Naive thymus-derived CD8-positive, alpha-beta T cell (primary cell): Measurements from ENCODE around the gene LEAP2. TPM values are rescaled to one million over a fixed set of nuclear protein-coding genes. Genes with fewer than 3 reads are reported as not detected.
A peak's percentile ranks its signal among the peaks of the same experiment; 100 is the strongest.
"Not testable (repeated sequence)": the region's sequence is repeated elsewhere in the genome, so short reads cannot be mapped to it uniquely, and the experiment has no call there.

Source experiments
- ATAC-seq, 2 donors: fragments of 150-1000 bp; cut with Tn5 transposase in 1 of 2; sonication (Bioruptor Pico), chemical (Tn5 transposase) in 1 of 2; 1 replicate in 1 of 2; 2 replicates in 1 of 2; pipeline ENCODE4 v1.10.0; 2021; ENCODE audit warnings: mild to moderate bottlenecking in 2 of 2, moderate library complexity in 2 of 2
- POLR2A ChIA-PET: fragments of 350-600 bp; sonication (Branson Sonifier 250); formaldehyde crosslinking; loops from one replicate; lab custom pipeline; 2021; ENCODE audit warnings: antibody characterized with exemption; lab: Charles Lee
- DNase-seq, 10 donors: peaks; one replicate each; pipeline versions ENCODE4 v3.0.0 to v3.0.0-alpha.2; 2020 to 2022
- H3K27ac Mint-ChIP-seq, 10 donors: one replicate each; pipeline ENCODE4 v1.8.0; 2020 to 2022; ENCODE audit warnings: mild to moderate bottlenecking in 10 of 10, mixed read lengths in 10 of 10, moderate library complexity in 4 of 10, inconsistent platforms in 1 of 10
- H3K27me3 Mint-ChIP-seq, 5 donors: one replicate each; pipeline ENCODE4 v1.8.0; 2021 to 2022; ENCODE audit warnings: mixed read lengths in 5 of 5
- H3K36me3 Mint-ChIP-seq, 3 donors: one replicate each; pipeline ENCODE4 v1.8.0; 2020 to 2022; ENCODE audit warnings: mixed read lengths in 3 of 3, mild to moderate bottlenecking in 2 of 3, inconsistent platforms in 1 of 3
- H3K4me1 Mint-ChIP-seq, 4 donors: one replicate each; pipeline ENCODE4 v1.8.0; 2021 to 2022; ENCODE audit warnings: mixed read lengths in 4 of 4
- H3K4me3 Mint-ChIP-seq, 10 donors: one replicate each; pipeline ENCODE4 v1.8.0; 2020 to 2022; ENCODE audit warnings: mild to moderate bottlenecking in 10 of 10, mixed read lengths in 10 of 10, moderate library complexity in 6 of 10, inconsistent platforms in 1 of 10
- H3K9me3 Mint-ChIP-seq, 9 donors: one replicate each; pipeline ENCODE4 v1.8.0; 2020 to 2022; ENCODE audit warnings: mixed read lengths in 9 of 9, mild to moderate bottlenecking in 3 of 9, inconsistent platforms in 1 of 9, moderate library complexity in 1 of 9
- polyA plus RNA-seq, 3 donors: library from polyadenylated mRNA; unstranded; fragments of 300-500 nt; fragmentation: Illumina TruSeq; gene quantifications; one replicate each; pipeline ENCODE4 v1.2.3, GENCODE V29; 2021
- total RNA-seq, 8 experiments: library from RNA in 2 of 8; stranded (reverse) in 2 of 8; gene quantifications; one replicate each; pipeline ENCODE4 v1.2.3 and lab custom pipeline; 2021 to 2026

Gene LEAP2
- total and polyA plus RNA-seq, 5 experiments from 2014 or later, result 0.64 to 6.8 (median 2.1) TPM

DNA sequence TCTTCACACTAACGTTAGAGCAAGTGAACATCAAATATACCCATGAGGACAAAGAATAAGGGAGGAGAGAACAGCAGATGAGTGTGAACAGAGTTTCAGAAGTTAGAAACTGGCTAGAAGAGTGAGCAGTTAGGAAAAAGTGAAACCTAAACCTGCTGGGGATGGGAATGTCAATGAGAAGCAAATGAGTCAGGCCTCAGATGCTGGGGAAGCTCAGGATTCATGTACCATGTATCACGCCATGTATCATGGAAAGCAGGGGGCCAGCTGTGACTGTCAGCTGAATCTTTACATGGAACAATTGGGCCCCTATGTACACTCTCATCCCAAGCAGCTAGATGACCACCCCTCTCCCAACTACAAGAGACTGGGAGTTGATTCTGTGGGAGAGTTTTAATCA, 23.4 kb upstream of the LEAP2 start:
- no peak for DNase-seq
- Mint-ChIP-seq H3K27me3 (peaks cover 0 to 9% (median 4%) of the 10 kb centered on the region in 5 donors), H3K9me3 (no peaks in the 10 kb centered on the region), H3K4me1 (no peaks in the 10 kb centered on the region), H3K36me3 (no peaks in the 10 kb centered on the region), H3K27ac (peak overlapping the region in 1 of 10 donors; percentile 53), H3K4me3 (no peak overlapping the region)
- ATAC-seq, result no peak
- POLR2A ChIA-PET, result interaction anchor here (0.8 kb wide), 1 partner anchor 8 kb away, joined by 3 read pairs; no protein-coding TSS in a partner anchor

DNA sequence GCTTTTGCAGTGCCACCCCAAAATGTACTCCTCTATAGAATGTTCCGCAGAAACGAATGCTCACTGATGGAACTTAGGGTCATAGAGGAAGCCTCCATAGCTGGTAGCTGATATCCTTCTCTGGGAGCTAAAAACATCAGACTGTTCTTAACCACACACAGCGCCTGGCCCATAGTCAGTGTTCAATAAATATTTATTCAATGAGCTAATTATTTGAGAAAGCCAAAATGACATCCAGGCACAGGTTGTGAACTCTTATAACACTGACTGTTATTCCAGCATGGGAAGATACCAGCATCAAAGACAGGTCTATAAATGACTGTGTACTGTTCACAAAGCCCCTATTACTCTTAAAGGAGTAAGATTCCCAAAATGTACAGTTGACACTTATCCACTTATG, 20.1 kb upstream of the LEAP2 start:
- DNase-seq (no peak), ATAC-seq (no peak)
- Mint-ChIP-seq H3K4me3 (no peak overlapping the region), H3K9me3 (no peaks in the 10 kb centered on the region), H3K4me1 (no peaks in the 10 kb centered on the region), H3K36me3 (no peaks in the 10 kb centered on the region), H3K27ac (no peak overlapping the region), H3K27me3 (peaks cover 4 to 9% (median 7%) of the 10 kb centered on the region in 5 donors)
- POLR2A ChIA-PET, result no interaction called here

DNA sequence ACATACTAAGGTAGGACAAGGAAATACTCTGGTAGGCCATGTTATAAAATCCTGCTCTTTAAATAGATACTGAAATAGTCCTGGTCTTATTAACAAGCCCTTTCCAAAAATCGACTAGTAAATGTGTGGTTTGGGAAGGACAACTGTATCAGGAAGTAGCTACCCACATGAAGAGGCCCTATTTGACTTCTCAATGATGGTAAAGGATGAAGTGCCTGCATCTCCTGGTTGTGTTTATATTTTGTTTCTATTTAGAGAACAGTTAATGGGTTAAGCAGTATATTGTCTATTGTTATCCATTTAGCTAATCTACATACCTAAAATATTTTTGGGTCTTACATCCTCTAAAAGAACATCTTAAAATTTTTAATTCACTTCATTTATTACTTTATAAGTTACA, 19.7 kb upstream of the LEAP2 start:
- POLR2A ChIA-PET, result no interaction called here
- ATAC-seq (no peak), DNase-seq (no peak)
- H3K36me3 Mint-ChIP-seq, result no peaks in the 10 kb centered on the region
- H3K27me3 Mint-ChIP-seq, result peaks cover 4 to 10% (median 7%) of the 10 kb centered on the region in 5 donors
- H3K4me1 Mint-ChIP-seq, result no peaks in the 10 kb centered on the region
- no peaks in the 10 kb centered on the region for H3K9me3 Mint-ChIP-seq
- H3K27ac Mint-ChIP-seq, result no peak overlapping the region
- no peak overlapping the region for H3K4me3 Mint-ChIP-seq

DNA sequence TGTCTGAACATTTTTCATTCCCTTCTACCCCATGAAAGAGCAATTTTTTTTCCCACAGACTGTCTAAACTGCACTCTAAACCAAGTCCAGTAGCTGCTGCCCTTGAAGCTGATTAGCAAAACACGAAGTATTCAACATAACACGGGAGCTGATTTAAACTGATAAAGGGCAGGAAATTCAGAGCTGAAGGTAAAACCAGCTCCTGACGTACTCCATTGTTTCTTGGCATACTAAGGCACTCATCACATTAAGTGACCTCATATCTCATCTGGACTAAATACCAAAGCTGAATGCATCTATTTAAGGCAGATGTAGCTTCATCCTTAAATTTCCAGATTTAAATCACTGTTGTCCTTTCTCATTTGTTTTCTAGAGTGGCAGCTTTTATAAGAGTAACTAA, 19.2 kb upstream of the LEAP2 start:
- Mint-ChIP-seq H3K4me1 (no peaks in the 10 kb centered on the region), H3K27me3 (peaks cover 4 to 10% (median 7%) of the 10 kb centered on the region in 5 donors), H3K36me3 (no peaks in the 10 kb centered on the region), H3K27ac (no peak overlapping the region), H3K9me3 (no peaks in the 10 kb centered on the region), H3K4me3 (no peak overlapping the region)
- ATAC-seq (no peak), DNase-seq (no peak)
- POLR2A ChIA-PET, result interaction anchor here (0.6 kb wide), 1 partner anchor 178 kb away, joined by 5 read pairs; no protein-coding TSS in a partner anchor

DNA sequence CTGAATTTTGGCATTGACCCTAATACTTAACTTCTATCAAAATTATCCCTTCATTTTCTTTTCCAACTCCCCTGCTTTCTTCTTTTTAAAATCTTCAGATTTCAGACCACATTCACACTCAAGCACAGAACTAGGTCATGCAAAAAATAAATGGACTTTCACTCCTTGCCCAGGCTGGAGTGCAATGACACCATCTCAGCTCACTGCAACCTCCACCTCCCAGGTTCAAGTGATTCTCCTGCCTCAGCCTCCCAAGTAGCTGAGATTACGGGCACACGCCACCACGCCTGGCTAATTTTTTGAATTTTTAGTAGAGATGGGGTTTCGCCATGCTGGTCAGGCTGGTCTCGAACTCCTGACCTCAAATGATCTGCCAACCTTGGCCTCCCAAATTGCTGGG, 18.5 kb upstream of the LEAP2 start:
- POLR2A ChIA-PET, H3K36me3 Mint-ChIP-seq, DNase-seq, H3K27me3 Mint-ChIP-seq, H3K4me1 Mint-ChIP-seq, ATAC-seq, H3K4me3 Mint-ChIP-seq, H3K9me3 Mint-ChIP-seq: not testable (repeated sequence)
- H3K27ac Mint-ChIP-seq, result peak overlapping the region in 1 of 10 donors; percentile 2

DNA sequence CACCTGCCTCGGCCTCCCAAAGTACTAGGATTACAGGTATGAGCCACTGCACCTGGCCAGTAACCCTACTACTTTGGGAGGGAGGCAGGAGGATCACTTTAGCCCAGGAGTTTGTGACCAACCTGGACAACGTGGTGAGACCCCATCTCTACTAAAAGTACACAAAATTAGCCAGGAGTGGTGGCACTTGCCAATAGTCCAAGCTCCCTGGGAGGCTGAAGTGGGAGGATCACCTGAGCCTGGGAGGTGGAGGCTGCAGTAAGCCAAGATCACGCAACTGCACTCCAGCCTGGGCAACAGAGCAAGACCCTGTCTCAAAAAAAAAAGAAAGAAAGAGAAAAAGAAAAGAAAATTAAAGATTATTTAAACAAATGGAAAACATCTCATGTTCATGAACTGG, 17.5 kb upstream of the LEAP2 start:
- ATAC-seq (no peak), DNase-seq (no peak)
- Mint-ChIP-seq H3K36me3 (no peaks in the 10 kb centered on the region), H3K4me3 (no peak overlapping the region), H3K27me3 (peaks cover 4 to 10% (median 7%) of the 10 kb centered on the region in 5 donors), H3K4me1 (no peaks in the 10 kb centered on the region), H3K9me3 (no peaks in the 10 kb centered on the region), H3K27ac (no peak overlapping the region)
- POLR2A ChIA-PET, result interaction anchor here (0.7 kb wide), 1 partner anchor 69 kb away, joined by 3 read pairs; no protein-coding TSS in a partner anchor

DNA sequence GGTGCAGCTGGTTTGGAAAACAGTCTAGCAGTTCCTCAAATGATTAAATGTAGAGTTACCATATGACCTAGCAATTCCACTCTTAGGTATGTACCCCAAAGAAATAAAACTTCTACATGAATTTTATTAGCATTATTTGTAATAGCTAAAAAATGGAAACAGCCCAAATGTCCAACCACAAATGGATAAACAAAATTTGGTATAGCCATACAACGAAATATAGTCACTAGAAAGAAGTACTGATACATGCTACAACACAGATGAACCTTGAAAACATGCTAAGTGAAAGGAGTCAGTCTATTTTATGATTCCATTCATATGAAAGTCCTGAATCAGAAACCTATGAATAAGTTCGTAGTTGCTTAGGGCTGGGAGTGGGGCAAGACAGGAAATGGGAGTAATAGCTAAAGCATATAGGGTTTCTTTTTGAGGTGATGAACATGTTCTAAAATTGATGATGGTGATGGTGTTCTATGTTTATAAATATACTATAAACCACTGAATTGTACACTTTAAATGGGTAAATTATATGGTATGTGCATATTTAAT, 13.5 kb upstream of the LEAP2 start:
- no peak overlapping the region for H3K27ac Mint-ChIP-seq
- POLR2A ChIA-PET, result no interaction called here
- no peaks in the 10 kb centered on the region for H3K36me3 Mint-ChIP-seq
- H3K4me1 Mint-ChIP-seq, result peaks cover 0 to 2% (median 0%) of the 10 kb centered on the region in 4 donors
- H3K9me3 Mint-ChIP-seq, result no peaks in the 10 kb centered on the region
- no peak for DNase-seq
- peaks cover 0 to 8% (median 4%) of the 10 kb centered on the region in 5 donors for H3K27me3 Mint-ChIP-seq
- ATAC-seq, result no peak
- H3K4me3 Mint-ChIP-seq, result no peak overlapping the region

DNA sequence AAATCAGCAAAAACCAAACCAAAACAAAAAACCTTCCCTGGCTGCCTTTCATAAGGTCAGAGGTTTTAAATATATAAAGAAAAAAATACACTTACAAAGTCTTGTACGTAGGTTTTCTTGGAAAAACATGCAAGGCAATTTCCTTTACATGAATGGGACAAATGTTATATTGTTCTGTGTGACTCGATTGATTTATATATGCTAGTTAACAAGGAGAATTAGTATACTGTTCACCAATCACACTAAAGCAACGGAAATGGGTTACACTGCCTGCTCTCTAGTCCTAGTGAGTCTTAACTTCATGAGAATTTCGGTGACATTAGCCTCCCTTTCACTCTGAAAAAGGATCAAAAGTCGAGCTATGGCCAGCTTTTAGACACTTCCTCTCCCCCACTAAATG, 12.7 kb upstream of the LEAP2 start:
- ATAC-seq (no peak), DNase-seq (no peak)
- H3K4me3 Mint-ChIP-seq, result no peak overlapping the region
- H3K9me3 Mint-ChIP-seq, result no peaks in the 10 kb centered on the region
- no peak overlapping the region for H3K27ac Mint-ChIP-seq
- POLR2A ChIA-PET, result no interaction called here
- H3K27me3 Mint-ChIP-seq, result peaks cover 0 to 5% (median 1%) of the 10 kb centered on the region in 5 donors
- H3K36me3 Mint-ChIP-seq, result no peaks in the 10 kb centered on the region
- peaks cover 3 to 8% (median 6%) of the 10 kb centered on the region in 4 donors for H3K4me1 Mint-ChIP-seq

DNA sequence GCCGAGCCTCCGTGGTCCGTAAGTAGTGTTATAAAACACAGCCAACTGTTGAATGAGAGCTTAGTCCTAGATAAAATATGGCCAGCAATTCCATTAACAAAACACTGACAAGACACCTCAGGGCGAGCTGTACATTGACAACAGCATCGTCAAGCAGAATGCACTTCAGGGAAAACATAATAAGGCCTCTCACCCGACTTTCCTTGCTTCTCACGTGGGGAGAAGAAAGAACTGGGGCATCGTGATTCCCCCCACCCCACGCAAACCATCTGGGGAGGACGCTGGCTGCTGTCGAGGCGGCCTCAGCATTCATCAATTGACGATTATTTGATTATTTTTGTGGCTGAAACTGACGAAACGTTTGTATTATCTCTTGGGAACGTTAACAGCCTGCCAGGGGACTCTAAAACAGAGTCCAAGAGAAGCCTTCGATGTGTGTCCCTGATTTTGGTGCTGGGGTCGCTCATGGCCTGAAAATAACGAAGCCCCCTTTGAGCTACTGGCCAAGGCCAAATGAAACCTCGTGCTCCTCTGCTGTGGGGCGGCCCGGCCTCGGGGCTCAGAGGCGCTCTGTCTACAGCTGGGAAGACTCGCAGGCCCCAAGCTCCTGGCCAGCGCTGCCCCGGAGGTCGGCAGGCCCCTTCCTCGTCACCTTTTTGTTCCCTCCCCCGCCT, 7.7 kb upstream of the LEAP2 start:
- peaks cover 11 to 28% (median 27%) of the 10 kb centered on the region in 4 donors for H3K4me1 Mint-ChIP-seq
- no peaks in the 10 kb centered on the region for H3K9me3 Mint-ChIP-seq
- ATAC-seq, result peak; percentile 19 to 39
- no peaks in the 10 kb centered on the region for H3K27me3 Mint-ChIP-seq
- peak overlapping the region; percentile 93 to 100 (median 99) for H3K4me3 Mint-ChIP-seq
- peak in 2 of 10 donors; percentile 7 to 10 for DNase-seq
- POLR2A ChIA-PET, result interaction anchor here (0.5 to 2.6 kb wide), 4 partner anchors 14 to 309 kb away, joined by 3 to 18 read pairs (median 10); partner anchors contain the start of genes AFF4, HSPA4 and RAD50
- H3K36me3 Mint-ChIP-seq, result peaks cover 0 to 23% (median 3%) of the 10 kb centered on the region in 3 donors
- peak overlapping the region; percentile 98 to 100 (median 100) for H3K27ac Mint-ChIP-seq

DNA sequence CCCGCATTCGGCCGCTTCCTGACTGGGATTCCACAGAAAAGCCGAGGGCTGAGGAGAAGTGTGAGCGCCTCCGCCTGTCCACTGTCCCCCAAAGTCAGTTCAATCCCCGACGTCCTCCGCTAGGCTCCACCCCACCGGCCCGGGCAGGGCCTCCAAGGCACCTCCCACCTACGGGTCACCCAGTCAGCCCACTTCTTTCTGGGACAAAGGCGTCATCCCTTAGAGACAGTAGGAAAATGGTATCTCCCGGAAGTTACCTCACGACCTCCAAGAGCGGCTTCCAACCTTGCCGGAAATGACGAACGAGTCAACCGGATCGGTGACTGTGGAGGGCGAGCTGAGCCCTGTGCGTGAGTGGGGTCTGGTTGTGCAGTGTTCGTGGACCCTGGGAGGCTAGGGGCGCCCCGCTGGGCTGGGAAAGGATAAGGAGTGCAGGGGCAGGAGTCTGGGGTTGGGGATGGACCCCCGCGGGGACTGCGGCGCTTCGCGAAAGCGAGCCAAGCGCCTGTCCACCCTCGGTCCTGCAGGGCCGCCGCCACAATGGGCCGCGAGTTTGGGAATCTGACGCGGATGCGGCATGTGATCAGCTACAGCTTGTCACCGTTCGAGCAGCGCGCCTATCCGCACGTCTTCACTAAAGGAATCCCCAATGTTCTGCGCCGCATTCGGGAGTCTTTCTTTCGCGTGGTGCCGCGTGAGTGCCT, 7.0 kb upstream of the LEAP2 start, which contains the start of the genes GDF9 and UQCRQ:
GDF9 (minus strand) TSS at position 128 of the 704 bp plus-strand sequence. CDS start 1,936 bp downstream, outside the sequence.
UQCRQ (plus strand) TSS at position 301 of the 704 bp plus-strand sequence; CDS start at position 541, 240 bp downstream.
- POLR2A ChIA-PET, result interaction anchor here (1.5 to 2.6 kb wide), 3 partner anchors 97 to 310 kb away, joined by 7 to 18 read pairs (median 14); partner anchors contain the start of genes AFF4, HSPA4 and RAD50
- peak within 1 kb of the TSS; percentile 93 to 100 (median 99) for H3K4me3 Mint-ChIP-seq

DNA sequence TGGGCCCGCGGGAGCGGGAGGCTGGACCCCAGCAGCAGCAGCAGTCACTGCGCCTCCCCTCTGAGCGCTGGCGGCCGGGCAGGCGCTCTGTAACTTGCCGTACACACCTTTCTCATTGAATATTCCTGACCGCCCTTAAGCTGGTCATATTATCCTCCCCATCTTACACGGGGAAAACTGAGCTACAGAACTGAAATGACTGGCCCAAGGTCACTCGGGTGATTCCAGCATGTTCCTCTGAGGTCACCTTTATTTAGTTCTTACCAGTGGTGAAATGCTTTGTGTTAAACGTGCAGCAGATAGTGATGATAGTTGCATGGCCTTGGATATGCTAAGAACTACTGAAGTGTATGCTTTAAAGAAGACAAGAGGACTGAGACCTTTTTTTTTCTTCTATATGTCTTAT, 6.4 kb upstream of the LEAP2 start:
- H3K4me3 Mint-ChIP-seq, result peak overlapping the region; percentile 93 to 100 (median 99)
- ATAC-seq, result no peak
- no peaks in the 10 kb centered on the region for H3K27me3 Mint-ChIP-seq
- no peaks in the 10 kb centered on the region for H3K9me3 Mint-ChIP-seq
- H3K36me3 Mint-ChIP-seq, result peaks cover 0 to 27% (median 3%) of the 10 kb centered on the region in 3 donors
- POLR2A ChIA-PET, result interaction anchor here (1.5 to 2.6 kb wide), 3 partner anchors 96 to 310 kb away, joined by 7 to 18 read pairs (median 14); partner anchors contain the start of genes AFF4, HSPA4 and RAD50
- peaks cover 13 to 28% (median 27%) of the 10 kb centered on the region in 4 donors for H3K4me1 Mint-ChIP-seq
- H3K27ac Mint-ChIP-seq, result peak overlapping the region; percentile 98 to 100 (median 100)
- no peak for DNase-seq

More for the DNA sequence above, 7.0 kb upstream of the LEAP2 start, which contains the start of the genes GDF9 and UQCRQ:
- no peaks in the 10 kb centered on the region for H3K27me3 Mint-ChIP-seq
- peaks cover 13 to 28% (median 27%) of the 10 kb centered on the region in 4 donors for H3K4me1 Mint-ChIP-seq
- peak within 1 kb of the TSS; percentile 98 to 100 (median 100) for H3K27ac Mint-ChIP-seq
- H3K36me3 Mint-ChIP-seq, result peaks cover 0 to 27% (median 3%) of the 10 kb centered on the region in 3 donors
- ATAC-seq, result peak; percentile 93 to 96
- peak; percentile 74 to 97 (median 92) for DNase-seq
- no peaks in the 10 kb centered on the region for H3K9me3 Mint-ChIP-seq

DNA sequence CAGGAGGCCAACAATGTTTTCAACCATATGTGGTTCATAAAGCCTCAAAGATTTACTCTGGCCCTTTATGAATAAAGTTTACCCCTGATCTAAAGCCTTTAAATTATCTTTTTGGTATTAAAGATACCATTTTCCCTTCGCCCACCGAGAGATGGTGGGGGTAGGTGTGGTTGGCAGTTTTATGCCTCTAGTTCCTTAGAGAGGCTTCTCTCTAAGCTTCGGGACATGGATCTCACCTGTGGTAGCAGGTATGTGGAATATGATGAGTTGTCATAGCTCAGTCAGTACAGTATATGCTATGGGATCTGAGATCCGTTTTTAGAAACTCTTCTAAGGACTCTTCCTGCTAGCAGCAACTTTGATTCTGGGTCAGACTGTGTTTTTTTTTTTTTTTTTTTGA, 4.7 kb upstream of the LEAP2 start:
- ATAC-seq, result no peak
- Mint-ChIP-seq H3K4me3 (peak overlapping the region in 6 of 10 donors; percentile 13 to 67 (median 40)), H3K4me1 (peaks cover 13 to 29% (median 27%) of the 10 kb centered on the region in 4 donors), H3K9me3 (no peaks in the 10 kb centered on the region), H3K36me3 (peaks cover 0 to 33% (median 3%) of the 10 kb centered on the region in 3 donors), H3K27me3 (no peaks in the 10 kb centered on the region), H3K27ac (peak overlapping the region in 8 of 10 donors; percentile 40 to 100 (median 80))
- DNase-seq, result no peak
- POLR2A ChIA-PET, result interaction anchor here (0.6 to 0.9 kb wide), 3 partner anchors 10 to 187 kb away, joined by 4 to 6 read pairs (median 4); no protein-coding TSS in a partner anchor
